LHCN-M2 (cell line): ENCODE measurements around the gene EXOC6B. TPM values are rescaled to one million over a fixed set of nuclear protein-coding genes. Genes with fewer than 3 reads are reported as not detected.
A peak's percentile ranks its signal among the peaks of the same experiment; 100 is the strongest.

Experiments used
- DNase-seq: peaks from one replicate; pipeline ENCODE4 v3.0.0-alpha.2; 2012; ENCODE audit warnings: low read depth
- total RNA-seq: library from RNA; depleted of rRNA; stranded (reverse); fragments of >200 nt; gene quantifications from 2 replicates; pipeline ENCODE4 v1.2.3, GENCODE V29; 2014

Gene EXOC6B
- total RNA-seq, 1 experiment from 2014 or later, result 16.7 TPM

DNA sequence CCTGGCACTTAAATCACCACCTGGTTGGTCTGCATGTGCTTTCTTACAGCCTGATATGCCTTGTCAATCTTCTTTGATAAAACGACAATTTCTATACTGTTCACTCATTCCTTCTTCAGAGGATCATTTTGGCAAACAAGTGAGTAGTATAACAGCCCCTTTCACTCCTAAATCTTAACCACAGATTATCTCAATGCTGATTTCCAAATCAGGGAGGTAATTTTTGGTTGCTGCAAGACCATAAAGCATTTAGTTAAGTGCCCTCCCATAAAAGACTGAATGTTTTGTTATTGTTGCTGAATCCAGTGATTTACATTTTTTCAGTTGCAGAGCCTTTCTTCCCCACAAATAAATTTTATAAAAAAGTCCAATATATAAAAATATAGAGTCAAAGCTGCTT, 549.0 kb downstream of the EXOC6B start:
- DNase-seq, result no peak

- peak; percentile 41 for DNase-seq
Measured at GRCh38 chr2:72276356-72276755, 549.5 kb downstream of the EXOC6B start.

DNA sequence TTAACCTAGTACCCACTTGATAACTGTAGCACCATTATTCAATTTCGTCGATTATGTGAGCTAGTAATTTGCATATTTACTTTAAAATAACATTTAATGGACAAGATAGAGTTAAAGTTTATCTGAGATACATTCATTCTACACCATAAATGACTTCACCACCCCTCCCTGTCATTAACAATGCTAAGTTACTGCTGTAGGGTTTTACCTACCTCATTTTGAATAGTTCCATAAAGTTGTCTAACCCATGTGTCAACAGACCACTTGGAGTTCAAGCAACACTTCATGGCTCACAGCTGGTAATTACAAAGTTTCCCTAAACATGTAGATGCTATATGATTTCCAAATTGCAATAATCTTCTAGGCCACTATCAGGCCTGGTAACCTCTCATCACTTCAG, 550.7 kb downstream of the EXOC6B start:
- no peak for DNase-seq

GRCh38 chr2:72274380-72274797, 551.4 kb downstream of the EXOC6B start:
- DNase-seq, result no peak

DNA sequence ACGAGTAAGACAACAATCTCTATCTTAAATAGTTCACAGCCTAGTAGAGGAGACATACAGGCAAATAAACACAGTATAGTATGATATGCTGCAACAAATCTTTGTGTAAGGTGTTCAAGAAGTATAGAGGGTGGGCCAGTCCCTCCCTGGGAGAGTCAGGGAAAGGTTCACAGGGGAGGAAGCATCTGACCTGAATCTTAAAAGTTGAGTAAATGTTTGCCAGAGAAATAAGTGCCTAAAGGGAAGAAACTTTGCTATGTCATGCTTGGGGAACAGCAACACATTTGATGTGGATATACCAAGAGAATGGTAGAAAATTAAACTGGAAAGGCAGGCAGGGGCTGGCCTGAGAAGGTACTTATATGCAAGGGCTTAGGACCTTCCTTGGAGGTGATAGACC, 552.4 kb downstream of the EXOC6B start:
- no peak for DNase-seq

DNA sequence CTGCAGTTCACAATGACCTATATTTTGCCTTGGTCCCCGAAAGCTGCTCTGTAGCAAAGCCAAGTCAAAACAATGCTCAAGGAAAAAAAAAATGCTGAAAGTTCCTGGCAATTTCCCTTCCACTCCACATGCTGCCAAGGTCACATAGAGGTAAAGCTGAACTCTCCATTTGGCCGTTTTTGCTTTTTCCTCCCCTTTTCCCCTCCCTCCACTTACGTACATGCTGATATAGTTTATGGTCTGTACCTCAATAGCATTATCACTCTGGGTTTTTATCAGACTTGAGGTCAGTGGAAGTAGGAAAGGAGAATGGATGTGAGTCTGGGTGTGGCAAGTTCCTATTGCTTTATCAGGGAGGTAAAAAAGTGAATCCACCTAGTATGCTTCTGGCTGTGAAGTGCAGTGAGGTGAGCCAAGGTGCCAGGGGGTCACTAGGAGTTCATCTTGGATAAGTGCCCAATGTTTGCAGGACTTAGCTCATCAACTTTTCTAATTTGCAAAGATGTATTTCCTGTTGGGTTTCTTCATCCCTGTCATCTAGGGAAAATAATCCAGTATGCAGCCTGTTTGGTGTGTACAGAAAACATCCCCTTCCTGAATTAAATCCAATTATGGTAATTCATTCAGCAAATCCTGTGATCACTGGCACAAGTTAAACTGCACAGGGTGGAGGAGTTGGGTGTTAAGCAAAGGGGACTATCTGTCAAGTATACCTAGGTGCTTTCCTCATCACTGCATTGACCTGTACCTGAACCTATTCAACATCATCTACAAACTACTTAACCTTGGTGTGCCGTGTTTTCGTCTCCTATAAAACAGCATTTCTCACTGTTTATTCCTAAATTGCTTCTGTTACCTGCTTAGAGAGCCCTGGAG, 553.8 kb downstream of the EXOC6B start:
- no peak for DNase-seq

DNA sequence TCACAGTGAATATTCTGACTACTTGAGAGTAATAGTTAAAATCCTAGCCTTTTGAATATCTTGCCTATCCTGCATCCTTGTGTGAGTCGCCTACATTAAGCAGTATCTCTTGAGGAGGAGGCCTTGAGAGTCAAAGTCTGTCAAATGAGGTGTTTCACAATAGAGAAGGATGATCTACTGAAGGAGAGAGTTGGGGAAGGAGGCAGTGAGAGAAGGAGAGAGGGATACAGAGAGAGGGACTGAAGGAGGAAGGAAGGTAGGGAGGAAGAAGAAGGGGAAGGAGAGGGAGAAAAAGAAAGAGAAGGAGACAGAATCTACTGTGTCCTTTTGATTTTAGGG, 554.6 kb downstream of the EXOC6B start:
- no peak for DNase-seq

DNA sequence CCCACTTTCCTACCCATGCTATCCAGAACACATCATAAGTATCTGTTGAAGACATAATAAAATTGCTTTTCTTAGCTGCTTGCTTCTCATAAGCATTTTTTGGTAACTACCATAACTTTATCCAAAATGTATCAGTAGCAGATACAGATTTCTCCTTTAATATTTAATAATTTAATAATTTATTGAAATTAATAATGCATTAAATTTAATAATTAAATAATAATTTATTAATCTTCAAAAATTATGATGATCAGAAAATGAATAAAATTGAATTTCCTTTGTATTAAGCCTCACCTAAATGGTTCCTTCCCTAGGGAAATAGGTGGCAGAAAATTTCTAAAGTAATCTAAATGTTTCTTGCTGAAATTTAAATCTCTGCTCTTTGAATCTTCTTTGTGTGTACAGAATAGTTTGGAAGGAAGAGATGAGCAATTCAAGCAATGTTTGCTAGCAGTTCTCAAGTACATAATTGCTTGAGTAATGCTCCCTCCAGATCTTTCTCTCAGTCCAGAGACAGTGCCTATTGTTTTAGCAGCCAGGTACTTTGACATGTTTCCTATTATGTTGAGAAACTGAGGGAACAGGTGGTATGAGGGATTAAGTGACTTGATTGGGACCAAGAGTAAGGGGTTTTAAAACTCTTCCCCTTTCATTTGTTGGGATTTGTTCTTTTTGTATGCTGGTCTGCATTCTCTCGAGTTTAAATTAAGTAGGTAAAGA, 555.1 kb downstream of the EXOC6B start:
- DNase-seq, result no peak

- no peak for DNase-seq
Measured at GRCh38 chr2:72263776-72264060, 562.1 kb downstream of the EXOC6B start.

- DNase-seq, result peak; percentile 30
Measured at GRCh38 chr2:72263043-72263775, 562.6 kb downstream of the EXOC6B start.

GRCh38 chr2:72261076-72261475, 564.8 kb downstream of the EXOC6B start:
- DNase-seq, result no peak

DNA sequence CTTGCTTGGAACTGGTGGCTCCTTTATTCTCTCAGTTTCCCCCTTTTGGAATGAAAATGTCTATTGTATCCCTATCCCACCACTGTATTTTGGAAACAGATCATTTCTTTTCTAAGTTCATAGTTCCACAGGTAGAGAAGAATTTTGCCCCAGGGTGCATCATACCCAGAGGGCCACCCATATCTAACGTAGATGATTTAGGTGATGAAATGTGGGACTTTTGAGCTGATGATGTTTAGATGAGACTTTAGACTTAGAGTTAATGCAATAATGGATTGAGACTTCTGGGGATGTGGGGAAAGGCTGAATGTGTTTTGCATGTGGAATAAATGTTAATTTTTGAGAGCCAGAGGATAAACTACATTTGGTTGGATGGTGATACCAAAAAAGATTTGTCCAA, 570.3 kb downstream of the EXOC6B start:
- DNase-seq, result no peak

DNA sequence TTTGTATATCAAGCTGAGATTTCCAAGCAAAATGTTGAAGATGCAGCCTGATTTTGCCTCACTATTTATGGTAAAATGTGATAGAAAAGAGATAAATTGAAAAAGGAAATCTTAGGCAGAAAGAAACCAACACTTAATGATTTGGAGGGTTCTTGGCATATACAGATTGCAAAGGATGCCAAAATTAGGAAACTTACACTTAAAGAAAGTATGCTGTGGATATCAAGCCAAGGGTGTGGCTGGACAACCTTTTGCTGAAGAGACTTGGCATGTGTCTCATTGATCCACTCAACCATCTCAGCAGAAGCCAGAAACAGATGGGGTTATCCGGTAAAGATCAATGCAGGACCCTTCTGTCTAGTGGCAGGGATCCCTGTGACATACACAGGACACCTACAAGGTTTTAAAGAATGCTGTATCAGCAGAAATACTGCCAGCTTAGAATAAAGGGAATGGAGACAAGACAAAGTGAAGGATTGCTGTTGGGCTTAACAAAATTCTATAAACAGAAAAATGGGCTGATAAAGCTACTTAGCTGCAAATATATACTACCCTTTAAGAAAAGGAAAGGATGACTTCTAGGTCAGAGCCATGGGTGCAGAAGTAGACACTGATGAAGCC, 570.9 kb downstream of the EXOC6B start:
- DNase-seq, result no peak

DNA sequence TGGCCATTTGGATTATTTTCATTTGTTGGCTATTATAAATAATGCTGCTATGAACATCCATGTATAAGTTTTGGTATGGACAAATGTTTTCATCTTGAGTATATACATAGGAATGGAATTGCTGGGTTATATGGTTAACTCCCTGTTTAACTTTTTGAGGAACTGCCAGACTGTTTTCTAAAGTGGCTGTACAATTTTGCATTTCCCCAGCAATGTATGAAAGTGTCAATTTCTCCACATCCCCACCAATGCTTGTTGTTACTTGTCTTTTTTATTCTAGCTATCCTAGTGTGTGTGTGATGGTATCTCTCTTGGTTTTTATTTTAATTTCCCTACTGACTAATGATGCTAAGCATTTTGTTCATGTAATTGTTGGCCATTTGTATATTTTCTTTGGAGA, 587.5 kb downstream of the EXOC6B start:
- DNase-seq, result no peak

DNA sequence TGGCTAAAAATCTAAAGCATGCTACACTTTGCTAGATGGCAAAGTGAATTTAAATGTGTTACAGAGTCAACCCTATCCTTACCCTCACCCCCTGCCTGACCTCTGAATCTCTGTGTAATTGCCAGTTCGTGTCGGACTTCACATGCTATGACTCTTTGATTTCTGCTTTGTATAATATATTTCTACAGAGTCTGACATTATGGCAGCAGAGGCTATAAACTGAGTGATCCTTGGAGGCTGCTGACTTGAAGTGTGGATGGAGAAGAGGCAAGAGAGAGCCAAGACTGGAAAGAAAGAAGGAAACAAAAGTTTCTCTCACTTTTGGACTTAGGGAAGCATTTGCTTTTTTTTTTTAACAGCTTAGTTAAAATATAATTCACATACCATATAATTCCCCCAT, 588.3 kb downstream of the EXOC6B start:
- no peak for DNase-seq

- DNase-seq, result peak; percentile 83
Measured at GRCh38 chr2:72236445-72237067, 589.3 kb downstream of the EXOC6B start.

GRCh38 chr2:72235497-72236415, 590.1 kb downstream of the EXOC6B start:
- DNase-seq, result peak; percentile 50

DNA sequence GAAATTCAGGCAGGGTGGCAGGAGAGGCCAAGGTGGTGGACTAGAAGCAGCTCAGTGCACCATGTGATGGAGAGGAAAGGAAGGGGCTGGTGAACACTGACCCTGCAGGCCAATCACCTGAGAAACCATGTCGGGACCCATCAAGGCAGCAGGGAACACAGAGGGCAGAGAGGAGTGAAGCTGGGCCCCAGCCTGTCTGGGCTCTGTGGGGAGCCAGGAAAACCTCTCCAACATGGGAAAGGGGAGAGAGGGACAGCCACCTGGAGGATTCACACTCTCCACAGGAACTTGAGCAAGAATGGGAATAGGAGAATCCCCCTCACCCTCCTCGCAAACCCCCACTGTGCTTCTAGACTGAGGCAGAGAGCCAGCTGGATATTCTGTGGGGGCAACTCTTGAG, 592.6 kb downstream of the EXOC6B start:
- no peak for DNase-seq

DNA sequence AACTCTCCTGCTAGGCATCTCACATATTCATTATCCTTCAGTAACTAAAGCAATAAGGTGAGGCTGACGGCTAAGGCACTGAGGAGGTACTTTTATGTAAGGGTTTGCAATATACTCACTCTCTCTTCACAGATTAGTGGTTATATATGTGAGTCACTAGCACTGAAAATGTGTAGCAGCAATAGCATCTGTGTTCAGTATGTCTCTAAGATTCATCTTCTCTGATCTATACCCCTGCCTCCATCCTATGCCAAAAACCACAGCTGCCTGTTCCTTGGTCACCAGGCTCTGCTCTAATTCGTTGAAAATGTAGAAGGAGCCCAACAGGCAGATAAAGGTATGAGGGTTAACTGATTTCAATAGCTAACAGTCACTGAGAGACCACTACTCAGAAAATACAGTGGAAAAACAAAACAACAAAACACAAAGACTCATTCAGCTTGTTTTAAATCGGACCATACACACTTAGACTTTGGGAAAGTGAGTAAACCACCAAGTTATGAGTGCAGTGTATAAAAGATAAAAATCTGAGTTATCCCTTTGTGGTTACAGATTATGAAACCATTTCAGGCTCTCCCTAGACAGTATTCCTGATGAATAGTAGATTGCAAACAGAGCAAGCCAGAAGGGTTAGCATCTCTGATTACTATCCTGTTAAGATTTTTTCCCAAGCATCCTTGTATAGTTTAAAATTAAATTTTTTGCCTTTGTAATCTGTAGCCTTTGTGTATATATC, 602.8 kb downstream of the EXOC6B start:
- peak; percentile 50 for DNase-seq

- DNase-seq, result peak; percentile 29
Measured at GRCh38 chr2:72220170-72220569, 605.7 kb downstream of the EXOC6B start.
